ENCODE data around the gene WASHC4. TPM values are rescaled to one million over a fixed set of nuclear protein-coding genes. Genes with fewer than 3 reads are reported as not detected.

Gene WASHC4
- total RNA-seq, 1 experiment from 2014 or later, result 41.2 TPM

DNA sequence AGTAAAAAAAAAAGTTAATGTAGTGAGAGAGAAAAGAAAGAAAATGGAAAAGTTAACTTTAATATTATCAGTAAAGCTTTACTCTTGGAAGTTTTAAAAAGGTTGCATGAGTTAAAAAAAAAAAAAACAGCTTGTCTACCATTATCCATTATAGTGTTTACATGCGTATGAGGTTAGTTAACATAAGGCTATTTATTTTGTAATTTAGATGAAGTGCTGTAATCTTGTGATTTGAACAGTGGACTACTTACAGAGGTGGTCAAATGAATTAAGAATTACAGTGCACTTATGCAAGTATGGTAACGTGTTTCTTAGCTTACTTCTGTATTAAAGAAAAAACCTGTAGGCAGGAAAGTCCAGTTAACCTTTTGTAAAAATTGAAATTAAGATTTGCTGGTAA is 30.7 kb downstream of the WASHC4 start:
- DNase-seq, result no peak
- Histone ChIP-seq H4K91ac (ENCODE audit: insufficient read length, low read depth, low read length) (no peak overlapping the region), H4K5ac (ENCODE audit: insufficient read length, low read depth, low read length) (no peak overlapping the region), H3T11ph (ENCODE audit: low read length) (no peak overlapping the region), H3K9me3 (ENCODE audit: control insufficient read depth, low read depth, low read length) (no peaks in the 10 kb centered on the region), H3K27me3 (ENCODE audit: insufficient read depth, low read length) (no peaks in the 10 kb centered on the region), H3K18ac (ENCODE audit: insufficient read length, low read depth, low read length) (no peak overlapping the region), H3K79me1 (ENCODE audit: insufficient read depth, low read depth, low read length, poor library complexity, severe bottlenecking) (no peaks in the 10 kb centered on the region), H3K4ac (ENCODE audit: low read depth, low read length) (no peak overlapping the region), H3K23me2 (ENCODE audit: insufficient read length, low read depth, low read length, poor library complexity, severe bottlenecking) (no peaks in the 10 kb centered on the region), H3K79me2 (ENCODE audit: insufficient read depth, low read length) (no peaks in the 10 kb centered on the region), H3K23ac (ENCODE audit: insufficient read length, low read depth, low read length) (no peak overlapping the region), H2BK12ac (ENCODE audit: insufficient read length, low read depth, low read length) (no peak overlapping the region), H2BK15ac (ENCODE audit: low read depth, low read length) (no peak overlapping the region), H2BK5ac (ENCODE audit: insufficient read length, low read length) (no peak overlapping the region), H3K27ac (ENCODE audit: insufficient read length, low read depth, low read length) (no peak overlapping the region), H3K4me1 (ENCODE audit: insufficient read depth, low read length) (no peaks in the 10 kb centered on the region), H3K56ac (ENCODE audit: insufficient read length, low read depth, low read length) (no peak overlapping the region), H4K20me1 (ENCODE audit: control insufficient read depth, insufficient read depth, insufficient read length) (no peaks in the 10 kb centered on the region), H3K14ac (ENCODE audit: insufficient read depth, low read length) (no peak overlapping the region), H2BK20ac (ENCODE audit: low read depth, low read length, poor library complexity, severe bottlenecking) (no peak overlapping the region), H3K9ac (ENCODE audit: extremely low read depth, insufficient read length, low read length) (no peak overlapping the region), H3K4me2 (ENCODE audit: insufficient read depth, insufficient read length, low read length) (no peak overlapping the region), H2AFZ (ENCODE audit: low read length) (no peak overlapping the region), H2BK120ac (ENCODE audit: low read depth, low read length, poor library complexity, severe bottlenecking) (no peak overlapping the region), H4K8ac (replicated peaks; ENCODE audit: insufficient read length, low read depth, low read length) (no peak overlapping the region), H2AK5ac (ENCODE audit: insufficient read length, low read length) (no peak overlapping the region)
- TF ChIP-seq, protein P1, sequence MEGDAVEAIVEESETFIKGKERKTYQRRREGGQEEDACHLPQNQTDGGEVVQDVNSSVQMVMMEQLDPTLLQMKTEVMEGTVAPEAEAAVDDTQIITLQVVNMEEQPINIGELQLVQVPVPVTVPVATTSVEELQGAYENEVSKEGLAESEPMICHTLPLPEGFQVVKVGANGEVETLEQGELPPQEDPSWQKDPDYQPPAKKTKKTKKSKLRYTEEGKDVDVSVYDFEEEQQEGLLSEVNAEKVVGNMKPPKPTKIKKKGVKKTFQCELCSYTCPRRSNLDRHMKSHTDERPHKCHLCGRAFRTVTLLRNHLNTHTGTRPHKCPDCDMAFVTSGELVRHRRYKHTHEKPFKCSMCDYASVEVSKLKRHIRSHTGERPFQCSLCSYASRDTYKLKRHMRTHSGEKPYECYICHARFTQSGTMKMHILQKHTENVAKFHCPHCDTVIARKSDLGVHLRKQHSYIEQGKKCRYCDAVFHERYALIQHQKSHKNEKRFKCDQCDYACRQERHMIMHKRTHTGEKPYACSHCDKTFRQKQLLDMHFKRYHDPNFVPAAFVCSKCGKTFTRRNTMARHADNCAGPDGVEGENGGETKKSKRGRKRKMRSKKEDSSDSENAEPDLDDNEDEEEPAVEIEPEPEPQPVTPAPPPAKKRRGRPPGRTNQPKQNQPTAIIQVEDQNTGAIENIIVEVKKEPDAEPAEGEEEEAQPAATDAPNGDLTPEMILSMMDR (conservative IDR thresholded peaks at IDR 0.05), result no peak
- H3K27ac Mint-ChIP-seq, result no peak overlapping the region
- H3K4me3 Mint-ChIP-seq, result no peak overlapping the region
- H3K9me3 Mint-ChIP-seq, result no peaks in the 10 kb centered on the region
- H3K36me3 Mint-ChIP-seq (ENCODE audit: insufficient read depth in 1 of 3, low read depth in 3 of 3), result peaks cover 6 to 68% (median 56%) of the 10 kb centered on the region in 3 experiments; a peak in 6 of 7 replicates
- H3K27me3 Mint-ChIP-seq (ENCODE audit: low read depth), result no peaks in the 10 kb centered on the region
- no CpG with 5 or more reads among the region's 2 CpGs for WGBS (ENCODE audit: extremely low coverage, insufficient read length, low lambda C conversion rate)
- peaks cover 3% of the 10 kb centered on the region in 2 experiments; a peak in 1 of 4 replicates for H3K4me1 Mint-ChIP-seq
